Loucy (cell line): ENCODE measurements around the gene KDM6B.

Source experiments
- H2AFZ ChIP-seq: fragments of 200-600 bp; sonication (generic); 2 replicates; pipeline ENCODE4 v1.6.0; 2016; ENCODE audit warnings: antibody characterized with exemption, mild to moderate bottlenecking, low read length, moderate library complexity
- H3F3A ChIP-seq: fragments of 200-600 bp; 2 replicates; pipeline ENCODE4 v1.6.0; 2016; ENCODE audit warnings: antibody characterized with exemption, low read depth, mild to moderate bottlenecking
- H3K27me3 ChIP-seq: fragments of 200-600 bp; sonication (generic); 2 replicates; pipeline ENCODE4 v1.6.1; 2014; ENCODE audit warnings: low read length, mild to moderate bottlenecking; ENCODE audit not compliant: insufficient read depth, poor library complexity, severe bottlenecking
- H3K36me3 ChIP-seq: fragments of 200-600 bp; sonication (generic); 2 replicates; pipeline ENCODE4 v1.6.1; 2016; ENCODE audit warnings: low read length; ENCODE audit not compliant: insufficient read depth
- H3K4me1 ChIP-seq: fragments of 200-600 bp; sonication (generic); 2 replicates; pipeline ENCODE4 v1.5.1; 2014; ENCODE audit warnings: low read length, mild to moderate bottlenecking; ENCODE audit not compliant: insufficient read depth, poor library complexity, severe bottlenecking
- H3K4me2 ChIP-seq: fragments of 200-600 bp; sonication (generic); 2 replicates; pipeline ENCODE4 v1.6.0; 2014; ENCODE audit warnings: antibody characterized with exemption, low read length, low read depth, mild to moderate bottlenecking; ENCODE audit not compliant: poor library complexity, severe bottlenecking
- H3K4me3 ChIP-seq: fragments of 200-600 bp; sonication (generic); 2 replicates; pipeline ENCODE4 v1.5.1; 2014; ENCODE audit warnings: low read length, mild to moderate bottlenecking, mixed read lengths; ENCODE audit not compliant: poor library complexity, severe bottlenecking
- H3K79me2 ChIP-seq: fragments of 200-600 bp; sonication (generic); 2 replicates; pipeline ENCODE4 v1.6.1; 2014; ENCODE audit warnings: low read length; ENCODE audit not compliant: insufficient read depth
- H3K9ac ChIP-seq: fragments of 200-600 bp; sonication (generic); 2 replicates; pipeline ENCODE4 v1.6.0; 2014; ENCODE audit warnings: mild to moderate bottlenecking, low read depth, low read length, moderate library complexity; ENCODE audit not compliant: poor library complexity, severe bottlenecking
- H3K9me2 ChIP-seq: fragments of 200-600 bp; sonication (generic); replicated peaks from 2 replicates; pipeline ENCODE4 v1.6.1; 2016; ENCODE audit warnings: low read depth, low read length, mixed read lengths
- H3K9me3 ChIP-seq: fragments of 200-600 bp; sonication (generic); 2 replicates; pipeline ENCODE4 v1.6.1; 2014; ENCODE audit warnings: mild to moderate bottlenecking, antibody characterized with exemption, low read length, low read depth; ENCODE audit not compliant: insufficient read depth
- H4K20me1 ChIP-seq: fragments of 200-600 bp; sonication (generic); 2 replicates; pipeline ENCODE4 v1.6.0; 2014; ENCODE audit warnings: antibody characterized with exemption, low read length, mild to moderate bottlenecking; ENCODE audit not compliant: insufficient read depth, poor library complexity, severe bottlenecking
- CTCF ChIP-seq: fragments of 200-600 bp; sonication (generic); conservative IDR thresholded peaks from 2 replicates; pipeline ENCODE4 v1.5.1; 2014; ENCODE audit warnings: mild to moderate bottlenecking, antibody characterized with exemption, low read length
- EZH2phosphoT487 ChIP-seq: fragments of 200-600 bp; IDR thresholded peaks from 2 replicates; pipeline ENCODE4 v1.6.1; 2018; ENCODE audit warnings: antibody characterized with exemption, mild to moderate bottlenecking, moderate library complexity, borderline replicate concordance

Gene KDM6B

GRCh38 chr17:7867881-7868329 lies 33.9 kb downstream of the KDM6B start:
- Histone ChIP-seq H3K9me2 (no peaks in the 10 kb centered on the region), H3K27me3 (no peaks in the 10 kb centered on the region), H2AFZ (no peak overlapping the region), H3K9ac (peak overlapping the region; percentile 72), H3K4me3 (peak overlapping the region; percentile 65), H3K4me1 (peaks cover 32% of the 10 kb centered on the region), H3K4me2 (peak overlapping the region; percentile 65), H3K79me2 (peaks cover 28% of the 10 kb centered on the region; the same call in 1 of the 2 replicates), H3F3A (no peaks in the 10 kb centered on the region), H4K20me1 (no peaks in the 10 kb centered on the region), H3K9me3 (no peaks in the 10 kb centered on the region), H3K36me3 (0 out of 2 replicates have a peak, but pooled peaks cover 2% of the 10 kb centered on the region)
- no peak for TF ChIP-seq CTCF
- TF ChIP-seq EZH2phosphoT487, result no peak

- Histone ChIP-seq H3K4me2 (no peak overlapping the region), H4K20me1 (no peaks in the 10 kb centered on the region), H3K9ac (no peak overlapping the region), H3K9me2 (no peaks in the 10 kb centered on the region), H3K79me2 (peaks cover 23% of the 10 kb centered on the region; the same call in 1 of the 2 replicates), H3K4me3 (no peak overlapping the region), H2AFZ (no peak overlapping the region), H3K27me3 (no peaks in the 10 kb centered on the region), H3F3A (no peaks in the 10 kb centered on the region), H3K9me3 (no peaks in the 10 kb centered on the region), H3K4me1 (peaks cover 42% of the 10 kb centered on the region), H3K36me3 (peaks cover 3% of the 10 kb centered on the region; the same call in 1 of the 2 replicates)
- TF ChIP-seq CTCF, result no peak
- no peak for TF ChIP-seq EZH2phosphoT487
Measured at GRCh38 chr17:7873051-7873450, 39.0 kb downstream of the KDM6B start.

DNA sequence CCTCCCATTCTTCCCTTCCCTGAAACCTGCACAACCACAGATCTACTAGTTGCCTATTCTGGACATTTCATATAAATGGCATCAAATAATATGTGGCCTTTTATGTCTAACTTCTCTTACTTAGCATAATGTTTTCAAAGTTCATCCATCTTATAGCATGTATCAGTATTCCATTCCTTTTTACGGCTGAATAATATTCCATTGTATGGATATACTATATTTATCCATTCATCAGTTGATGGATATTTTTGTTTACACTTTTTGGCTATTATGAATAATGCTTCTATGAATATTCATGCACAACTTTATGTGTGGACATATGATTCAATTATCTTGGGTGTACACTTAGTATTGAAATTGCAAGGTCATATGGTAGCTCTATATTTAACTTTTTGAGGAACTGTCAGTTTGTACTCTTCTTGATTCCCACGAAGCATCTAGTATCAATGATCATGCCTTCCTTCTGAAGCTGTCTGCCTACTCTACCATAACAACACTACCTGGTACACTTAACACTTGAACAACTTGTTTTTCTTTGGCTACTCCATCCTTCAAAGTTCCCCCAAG lies 41.9 kb downstream of the KDM6B start:
- H3K36me3 ChIP-seq, result peaks cover 3% of the 10 kb centered on the region; the same call in 1 of the 2 replicates
- H3K27me3 ChIP-seq, result no peaks in the 10 kb centered on the region
- peaks cover 40% of the 10 kb centered on the region for H3K4me1 ChIP-seq
- H3K9ac ChIP-seq, result no peak overlapping the region
- no peak overlapping the region for H3K4me2 ChIP-seq
- H3K79me2 ChIP-seq, result peaks cover 24% of the 10 kb centered on the region
- TF ChIP-seq EZH2phosphoT487 (no peak), CTCF (no peak)
- H4K20me1 ChIP-seq, result no peaks in the 10 kb centered on the region
- no peaks in the 10 kb centered on the region for H3K9me2 ChIP-seq
- H2AFZ ChIP-seq, result no peak overlapping the region
- H3K9me3 ChIP-seq, result no peaks in the 10 kb centered on the region
- H3F3A ChIP-seq, result 0 out of 2 replicates have a peak, but pooled peaks cover 3% of the 10 kb centered on the region
- no peak overlapping the region for H3K4me3 ChIP-seq
